ENCODE measurements around the gene GDA. TPM values are rescaled to one million over a fixed set of nuclear protein-coding genes. Genes with fewer than 3 reads are reported as not detected.

GDA gene
- total RNA-seq, 1 donor from 2014 or later, result not detected

DNA sequence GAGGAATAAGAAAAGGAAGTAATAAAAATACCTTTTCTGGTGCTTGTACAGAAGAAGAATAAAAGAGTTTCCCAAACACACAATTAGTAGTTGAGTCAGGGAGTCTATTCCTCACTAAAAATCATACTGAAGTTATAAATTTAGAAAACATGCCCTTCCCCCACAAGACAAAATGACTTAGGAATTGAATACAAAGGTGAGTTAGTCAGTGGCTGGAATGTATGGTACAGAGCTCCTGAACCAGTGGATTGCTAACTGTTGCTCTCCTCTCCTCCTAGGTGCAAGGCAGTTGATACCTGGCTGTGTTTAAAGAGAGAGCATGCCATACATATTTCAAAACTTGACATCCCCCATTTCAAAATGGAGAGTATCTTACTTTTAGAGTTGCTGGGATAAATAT is 1.9 kb downstream of the GDA start:
- no peak for FAIRE-seq
- Histone ChIP-seq H3K9ac (ENCODE audit: low read length) (no peak overlapping the region), H4K20me1 (ENCODE audit: insufficient read depth, low read length) (no peaks in the 10 kb centered on the region), H3K36me3 (ENCODE audit: insufficient read depth, low read length) (no peaks in the 10 kb centered on the region), H3K4me1 (ENCODE audit: insufficient read depth, low read length) (no peaks in the 10 kb centered on the region), H2AFZ (ENCODE audit: low read depth, low read length) (no peak overlapping the region), H3K9me3 (ENCODE audit: insufficient read depth, low read depth, low read length) (no peaks in the 10 kb centered on the region), H3K4me3 (ENCODE audit: insufficient read depth, low read depth, low read length) (no peak overlapping the region), H3K27ac (ENCODE audit: low read depth, low read length) (no peak overlapping the region), H3K27me3 (ENCODE audit: insufficient read depth, low read length) (peaks cover 21% of the 10 kb centered on the region), H3K4me2 (ENCODE audit: low read length) (no peak overlapping the region), H3K79me2 (ENCODE audit: insufficient read depth, low read length) (no peaks in the 10 kb centered on the region)
- no peak overlapping the region for H3K4me3 Mint-ChIP-seq (ENCODE audit: unreplicated experiment)
- no peaks in the 10 kb centered on the region for H3K36me3 Mint-ChIP-seq (ENCODE audit: low read depth, unreplicated experiment)
- no peaks in the 10 kb centered on the region for H3K4me1 Mint-ChIP-seq (ENCODE audit: low read depth, unreplicated experiment)
- no peak for TF ChIP-seq EZH2 (IDR thresholded peaks at IDR 0.05; ENCODE audit: insufficient read depth, low read length)
- TF ChIP-seq, protein P1, sequence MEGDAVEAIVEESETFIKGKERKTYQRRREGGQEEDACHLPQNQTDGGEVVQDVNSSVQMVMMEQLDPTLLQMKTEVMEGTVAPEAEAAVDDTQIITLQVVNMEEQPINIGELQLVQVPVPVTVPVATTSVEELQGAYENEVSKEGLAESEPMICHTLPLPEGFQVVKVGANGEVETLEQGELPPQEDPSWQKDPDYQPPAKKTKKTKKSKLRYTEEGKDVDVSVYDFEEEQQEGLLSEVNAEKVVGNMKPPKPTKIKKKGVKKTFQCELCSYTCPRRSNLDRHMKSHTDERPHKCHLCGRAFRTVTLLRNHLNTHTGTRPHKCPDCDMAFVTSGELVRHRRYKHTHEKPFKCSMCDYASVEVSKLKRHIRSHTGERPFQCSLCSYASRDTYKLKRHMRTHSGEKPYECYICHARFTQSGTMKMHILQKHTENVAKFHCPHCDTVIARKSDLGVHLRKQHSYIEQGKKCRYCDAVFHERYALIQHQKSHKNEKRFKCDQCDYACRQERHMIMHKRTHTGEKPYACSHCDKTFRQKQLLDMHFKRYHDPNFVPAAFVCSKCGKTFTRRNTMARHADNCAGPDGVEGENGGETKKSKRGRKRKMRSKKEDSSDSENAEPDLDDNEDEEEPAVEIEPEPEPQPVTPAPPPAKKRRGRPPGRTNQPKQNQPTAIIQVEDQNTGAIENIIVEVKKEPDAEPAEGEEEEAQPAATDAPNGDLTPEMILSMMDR (IDR thresholded peaks at IDR 0.05; ENCODE audit: insufficient read depth, low read depth, low read length), result no peak
- no peak overlapping the region for H3K27ac Mint-ChIP-seq (ENCODE audit: unreplicated experiment)
- peaks cover 51% of the 10 kb centered on the region for H3K27me3 Mint-ChIP-seq (ENCODE audit: low read depth, unreplicated experiment)
- H3K9me3 Mint-ChIP-seq (ENCODE audit: unreplicated experiment), result no peaks in the 10 kb centered on the region
- no peak for DNase-seq (ENCODE audit: low read depth)

DNA sequence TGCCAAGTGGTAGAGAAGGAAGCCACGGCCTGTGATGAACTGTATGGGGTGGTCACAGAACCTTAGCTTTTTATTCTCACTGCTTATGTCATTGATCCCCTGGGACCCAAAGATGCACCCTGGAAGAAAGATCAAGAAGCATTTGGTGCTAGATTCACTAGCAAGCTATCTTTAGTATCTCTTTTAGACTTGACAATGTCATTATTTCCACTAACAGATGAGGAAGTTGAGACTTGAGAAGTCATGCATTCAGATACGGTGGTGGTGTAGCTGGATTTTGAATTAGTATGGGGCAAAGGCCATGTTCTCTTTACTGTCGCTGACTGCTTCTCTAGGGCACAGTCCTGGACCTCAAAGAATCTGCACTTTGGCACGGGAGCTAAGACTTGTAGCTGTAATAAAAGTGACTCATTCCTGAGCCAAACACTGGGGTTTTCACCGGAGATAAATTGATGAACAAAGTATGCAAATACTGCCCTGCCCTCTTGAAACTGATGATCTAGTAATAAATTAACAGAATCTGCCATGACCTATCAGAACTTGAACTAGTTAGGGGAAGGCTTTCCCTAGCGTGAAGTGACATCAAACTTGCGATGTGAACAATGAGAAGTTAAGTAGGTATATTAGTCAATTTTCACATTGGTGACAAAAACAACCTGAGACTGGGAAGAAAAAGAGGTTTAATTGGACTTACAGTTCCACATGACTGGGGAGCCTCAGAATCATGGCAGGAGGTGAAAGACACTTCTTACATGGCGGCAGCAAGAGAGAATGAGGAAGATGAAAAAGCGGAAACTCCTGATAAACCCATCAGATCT is 5.4 kb downstream of the GDA start:
- H3K79me2 ChIP-seq (ENCODE audit: insufficient read depth, low read length), result no peaks in the 10 kb centered on the region
- no peaks in the 10 kb centered on the region for H3K9me3 ChIP-seq (ENCODE audit: insufficient read depth, low read depth, low read length)
- H3K27me3 ChIP-seq (ENCODE audit: insufficient read depth, low read length), result peaks cover 7% of the 10 kb centered on the region
- no peak overlapping the region for H3K9ac ChIP-seq (ENCODE audit: low read length)
- H3K4me2 ChIP-seq (ENCODE audit: low read length), result no peak overlapping the region
- H3K4me3 Mint-ChIP-seq (ENCODE audit: unreplicated experiment), result no peak overlapping the region
- H3K36me3 ChIP-seq (ENCODE audit: insufficient read depth, low read length), result no peaks in the 10 kb centered on the region
- H3K36me3 Mint-ChIP-seq (ENCODE audit: low read depth, unreplicated experiment), result no peaks in the 10 kb centered on the region
- TF ChIP-seq EZH2 (IDR thresholded peaks at IDR 0.05; ENCODE audit: insufficient read depth, low read length), result no peak
- TF ChIP-seq, protein P1 (IDR thresholded peaks at IDR 0.05; ENCODE audit: insufficient read depth, low read depth, low read length), result no peak
- no peak overlapping the region for H2AFZ ChIP-seq (ENCODE audit: low read depth, low read length)
- no peak overlapping the region for H3K4me3 ChIP-seq (ENCODE audit: insufficient read depth, low read depth, low read length)
- H3K4me1 ChIP-seq (ENCODE audit: insufficient read depth, low read length), result no peaks in the 10 kb centered on the region
- H3K27ac Mint-ChIP-seq (ENCODE audit: unreplicated experiment), result no peak overlapping the region
- no peak overlapping the region for H3K27ac ChIP-seq (ENCODE audit: low read depth, low read length)
- peaks cover 25% of the 10 kb centered on the region for H3K27me3 Mint-ChIP-seq (ENCODE audit: low read depth, unreplicated experiment)
- FAIRE-seq (no peak), DNase-seq (ENCODE audit: low read depth) (no peak)
- no peaks in the 10 kb centered on the region for H4K20me1 ChIP-seq (ENCODE audit: insufficient read depth, low read length)
- no peaks in the 10 kb centered on the region for H3K9me3 Mint-ChIP-seq (ENCODE audit: unreplicated experiment)
- no peaks in the 10 kb centered on the region for H3K4me1 Mint-ChIP-seq (ENCODE audit: low read depth, unreplicated experiment)

- H3K9me3 Mint-ChIP-seq (ENCODE audit: unreplicated experiment), result no peaks in the 10 kb centered on the region
- Histone ChIP-seq H3K4me2 (ENCODE audit: low read length) (no peak overlapping the region), H2AFZ (ENCODE audit: low read depth, low read length) (no peak overlapping the region), H3K9me3 (ENCODE audit: insufficient read depth, low read depth, low read length) (no peaks in the 10 kb centered on the region), H3K79me2 (ENCODE audit: insufficient read depth, low read length) (no peaks in the 10 kb centered on the region), H3K27ac (ENCODE audit: low read depth, low read length) (no peak overlapping the region), H3K27me3 (ENCODE audit: insufficient read depth, low read length) (peaks cover under 1% of the 10 kb centered on the region), H3K9ac (ENCODE audit: low read length) (no peak overlapping the region), H3K36me3 (ENCODE audit: insufficient read depth, low read length) (no peaks in the 10 kb centered on the region), H3K4me3 (ENCODE audit: insufficient read depth, low read depth, low read length) (no peak overlapping the region), H4K20me1 (ENCODE audit: insufficient read depth, low read length) (no peaks in the 10 kb centered on the region), H3K4me1 (ENCODE audit: insufficient read depth, low read length) (no peaks in the 10 kb centered on the region)
- H3K27ac Mint-ChIP-seq (ENCODE audit: unreplicated experiment), result no peak overlapping the region
- no peak overlapping the region for H3K4me3 Mint-ChIP-seq (ENCODE audit: unreplicated experiment)
- TF ChIP-seq EZH2 (IDR thresholded peaks at IDR 0.05; ENCODE audit: insufficient read depth, low read length), result no peak
- H3K4me1 Mint-ChIP-seq (ENCODE audit: low read depth, unreplicated experiment), result no peaks in the 10 kb centered on the region
- FAIRE-seq (no peak), DNase-seq (ENCODE audit: low read depth) (no peak)
- peaks cover 19% of the 10 kb centered on the region for H3K27me3 Mint-ChIP-seq (ENCODE audit: low read depth, unreplicated experiment)
- no peaks in the 10 kb centered on the region for H3K36me3 Mint-ChIP-seq (ENCODE audit: low read depth, unreplicated experiment)
Measured at GRCh38 chr9:72155301-72155700, 6.1 kb downstream of the GDA start.
